Measurements from ENCODE around the gene ARCN1.

ARCN1 gene

DNA sequence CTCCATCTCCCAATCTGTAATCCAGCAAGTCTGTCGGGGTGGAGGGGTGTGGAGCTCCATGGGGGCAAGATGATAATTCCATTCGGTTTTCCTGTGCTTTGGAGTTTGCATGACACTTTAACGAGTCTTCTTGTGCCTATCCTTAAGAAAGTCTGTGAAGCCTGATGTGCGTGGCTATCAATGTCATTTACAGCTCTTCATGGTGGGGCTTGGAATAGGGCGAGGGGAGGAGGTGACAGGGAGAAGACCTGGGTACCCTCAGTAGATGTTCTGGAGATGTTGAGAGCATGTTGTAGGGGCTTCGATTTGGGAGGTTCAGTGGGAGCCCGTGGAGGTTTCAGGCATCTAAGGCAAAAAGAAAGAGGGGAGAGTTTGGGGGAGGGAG lies 34.6 kb downstream of the ARCN1 start (continued):
- TF ChIP-seq, protein P1, sequence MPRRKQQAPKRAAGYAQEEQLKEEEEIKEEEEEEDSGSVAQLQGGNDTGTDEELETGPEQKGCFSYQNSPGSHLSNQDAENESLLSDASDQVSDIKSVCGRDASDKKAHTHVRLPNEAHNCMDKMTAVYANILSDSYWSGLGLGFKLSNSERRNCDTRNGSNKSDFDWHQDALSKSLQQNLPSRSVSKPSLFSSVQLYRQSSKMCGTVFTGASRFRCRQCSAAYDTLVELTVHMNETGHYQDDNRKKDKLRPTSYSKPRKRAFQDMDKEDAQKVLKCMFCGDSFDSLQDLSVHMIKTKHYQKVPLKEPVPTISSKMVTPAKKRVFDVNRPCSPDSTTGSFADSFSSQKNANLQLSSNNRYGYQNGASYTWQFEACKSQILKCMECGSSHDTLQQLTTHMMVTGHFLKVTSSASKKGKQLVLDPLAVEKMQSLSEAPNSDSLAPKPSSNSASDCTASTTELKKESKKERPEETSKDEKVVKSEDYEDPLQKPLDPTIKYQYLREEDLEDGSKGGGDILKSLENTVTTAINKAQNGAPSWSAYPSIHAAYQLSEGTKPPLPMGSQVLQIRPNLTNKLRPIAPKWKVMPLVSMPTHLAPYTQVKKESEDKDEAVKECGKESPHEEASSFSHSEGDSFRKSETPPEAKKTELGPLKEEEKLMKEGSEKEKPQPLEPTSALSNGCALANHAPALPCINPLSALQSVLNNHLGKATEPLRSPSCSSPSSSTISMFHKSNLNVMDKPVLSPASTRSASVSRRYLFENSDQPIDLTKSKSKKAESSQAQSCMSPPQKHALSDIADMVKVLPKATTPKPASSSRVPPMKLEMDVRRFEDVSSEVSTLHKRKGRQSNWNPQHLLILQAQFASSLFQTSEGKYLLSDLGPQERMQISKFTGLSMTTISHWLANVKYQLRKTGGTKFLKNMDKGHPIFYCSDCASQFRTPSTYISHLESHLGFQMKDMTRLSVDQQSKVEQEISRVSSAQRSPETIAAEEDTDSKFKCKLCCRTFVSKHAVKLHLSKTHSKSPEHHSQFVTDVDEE (CRISPR knock-in tag; IDR thresholded peaks at IDR 0.05) = no peak
- TF ChIP-seq GLIS3 (CRISPR knock-in tag; IDR thresholded peaks at IDR 0.05) = no peak
- no peak for TF ChIP-seq ZNF70 (CRISPR knock-in tag; IDR thresholded peaks at IDR 0.05)

- ATAC-seq = peak; percentile 79
- TF ChIP-seq, protein P2, sequence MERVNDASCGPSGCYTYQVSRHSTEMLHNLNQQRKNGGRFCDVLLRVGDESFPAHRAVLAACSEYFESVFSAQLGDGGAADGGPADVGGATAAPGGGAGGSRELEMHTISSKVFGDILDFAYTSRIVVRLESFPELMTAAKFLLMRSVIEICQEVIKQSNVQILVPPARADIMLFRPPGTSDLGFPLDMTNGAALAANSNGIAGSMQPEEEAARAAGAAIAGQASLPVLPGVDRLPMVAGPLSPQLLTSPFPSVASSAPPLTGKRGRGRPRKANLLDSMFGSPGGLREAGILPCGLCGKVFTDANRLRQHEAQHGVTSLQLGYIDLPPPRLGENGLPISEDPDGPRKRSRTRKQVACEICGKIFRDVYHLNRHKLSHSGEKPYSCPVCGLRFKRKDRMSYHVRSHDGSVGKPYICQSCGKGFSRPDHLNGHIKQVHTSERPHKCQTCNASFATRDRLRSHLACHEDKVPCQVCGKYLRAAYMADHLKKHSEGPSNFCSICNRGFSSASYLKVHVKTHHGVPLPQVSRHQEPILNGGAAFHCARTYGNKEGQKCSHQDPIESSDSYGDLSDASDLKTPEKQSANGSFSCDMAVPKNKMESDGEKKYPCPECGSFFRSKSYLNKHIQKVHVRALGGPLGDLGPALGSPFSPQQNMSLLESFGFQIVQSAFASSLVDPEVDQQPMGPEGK (CRISPR knock-in tag; IDR thresholded peaks at IDR 0.05; ENCODE audit: borderline replicate concordance) = peak; percentile 69; the same call in 1 of the 2 replicates
- TF ChIP-seq, protein P3, sequence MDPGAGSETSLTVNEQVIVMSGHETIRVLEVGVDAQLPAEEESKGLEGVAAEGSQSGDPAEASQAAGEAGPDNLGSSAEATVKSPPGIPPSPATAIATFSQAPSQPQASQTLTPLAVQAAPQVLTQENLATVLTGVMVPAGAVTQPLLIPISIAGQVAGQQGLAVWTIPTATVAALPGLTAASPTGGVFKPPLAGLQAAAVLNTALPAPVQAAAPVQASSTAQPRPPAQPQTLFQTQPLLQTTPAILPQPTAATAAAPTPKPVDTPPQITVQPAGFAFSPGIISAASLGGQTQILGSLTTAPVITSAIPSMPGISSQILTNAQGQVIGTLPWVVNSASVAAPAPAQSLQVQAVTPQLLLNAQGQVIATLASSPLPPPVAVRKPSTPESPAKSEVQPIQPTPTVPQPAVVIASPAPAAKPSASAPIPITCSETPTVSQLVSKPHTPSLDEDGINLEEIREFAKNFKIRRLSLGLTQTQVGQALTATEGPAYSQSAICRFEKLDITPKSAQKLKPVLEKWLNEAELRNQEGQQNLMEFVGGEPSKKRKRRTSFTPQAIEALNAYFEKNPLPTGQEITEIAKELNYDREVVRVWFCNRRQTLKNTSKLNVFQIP (CRISPR knock-in tag; IDR thresholded peaks at IDR 0.05; ENCODE audit: borderline replicate concordance, low read depth) = no peak
Measured at GRCh38 chr11:118607401-118608359, 35.5 kb downstream of the ARCN1 start, which contains the start of gene PHLDB1. TSS of gene PHLDB1 (plus strand) at chr11:118607615. CDS start at chr11:118613837, 6,222 bp downstream.

GRCh38 chr11:118608360-118609227 lies 36.4 kb downstream of the ARCN1 start:
- TF ChIP-seq, protein P2 (CRISPR knock-in tag; IDR thresholded peaks at IDR 0.05; ENCODE audit: borderline replicate concordance) = no peak
- TF ChIP-seq SNAI2 (CRISPR knock-in tag; IDR thresholded peaks at IDR 0.05) = no peak
- peak; percentile 72 for ATAC-seq

DNA sequence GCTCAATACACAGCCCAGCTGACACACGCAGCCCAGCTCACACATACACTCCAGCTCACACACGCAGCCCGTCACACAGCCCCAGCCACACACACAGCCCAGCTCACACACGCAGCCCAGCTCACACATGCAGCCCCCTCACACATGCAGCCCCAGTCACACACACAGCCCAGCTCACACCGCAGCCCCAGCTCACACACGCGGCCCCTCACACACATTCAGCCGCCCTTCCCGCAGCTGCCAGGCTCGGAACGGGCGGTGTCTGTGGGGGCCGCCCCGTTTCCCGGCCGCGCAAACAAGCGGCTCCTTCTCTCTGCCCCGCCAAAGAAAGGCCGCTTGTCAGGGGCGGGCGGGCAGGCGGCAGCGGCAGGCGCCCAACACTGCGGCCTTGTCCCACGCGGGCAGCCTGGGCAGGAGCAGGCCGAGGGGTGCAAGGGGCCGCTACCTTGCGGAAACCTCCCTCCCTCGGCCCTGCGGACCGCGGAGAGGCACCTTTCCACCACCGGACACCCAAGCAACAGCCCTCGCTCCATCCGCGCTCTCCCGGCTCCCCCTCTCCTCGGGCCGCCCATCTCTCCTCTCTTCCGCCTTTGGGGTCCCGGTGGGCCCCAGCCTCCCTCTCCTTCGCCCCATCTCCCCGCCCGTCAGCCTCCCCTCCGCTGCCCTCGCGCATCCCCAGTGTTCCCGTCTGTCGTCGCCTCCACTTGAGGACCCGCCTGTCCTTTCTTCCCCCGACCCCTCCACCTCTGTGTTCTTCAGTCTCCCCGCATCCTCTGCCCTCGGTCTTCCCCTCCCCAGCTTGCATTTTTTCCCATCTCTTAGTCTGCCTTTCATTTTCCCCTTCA lies 37.4 kb downstream of the ARCN1 start:
- TF ChIP-seq RARB (CRISPR knock-in tag; IDR thresholded peaks at IDR 0.05) (no peak), PPARA (CRISPR knock-in tag; IDR thresholded peaks at IDR 0.05; ENCODE audit: borderline replicate concordance) (no peak), CREB5 (CRISPR knock-in tag; IDR thresholded peaks at IDR 0.05; ENCODE audit: low read depth) (no peak), TCF4 (CRISPR knock-in tag; IDR thresholded peaks at IDR 0.05; ENCODE audit: borderline replicate concordance) (no peak), OSR1 (CRISPR knock-in tag; IDR thresholded peaks at IDR 0.05) (no peak), SNAI2 (CRISPR knock-in tag; IDR thresholded peaks at IDR 0.05) (no peak), ZNF70 (CRISPR knock-in tag; IDR thresholded peaks at IDR 0.05) (no peak)
- TF ChIP-seq, protein P2 (CRISPR knock-in tag; IDR thresholded peaks at IDR 0.05; ENCODE audit: borderline replicate concordance) = no peak
- TF ChIP-seq, protein P3 (CRISPR knock-in tag; IDR thresholded peaks at IDR 0.05; ENCODE audit: borderline replicate concordance, low read depth) = no peak
- no peak for ATAC-seq
